GM20431 (cell line): ENCODE data around the gene CPXM1.
"Not testable (repeated sequence)": the region's sequence is repeated elsewhere in the genome, so short reads cannot be mapped to it uniquely, and the experiment has no call there.

Source experiments
- in situ Hi-C: fragments of 300-500 bp; cut with MseI, MboI; formaldehyde crosslinking; loops from one replicate; pipeline ENCODE4 v1.15.0; 2020; ENCODE audit warnings: low sequenced_read_pairs; ENCODE audit not compliant: unreplicated experiment

The CPXM1 gene

GRCh38 chr20:2825761-2826160, 25.3 kb upstream of the CPXM1 start:
- in situ Hi-C loops = no loop called here

GRCh38 chr20:2822073-2822472, 21.6 kb upstream of the CPXM1 start:
- in situ Hi-C loops = no loop called here

DNA sequence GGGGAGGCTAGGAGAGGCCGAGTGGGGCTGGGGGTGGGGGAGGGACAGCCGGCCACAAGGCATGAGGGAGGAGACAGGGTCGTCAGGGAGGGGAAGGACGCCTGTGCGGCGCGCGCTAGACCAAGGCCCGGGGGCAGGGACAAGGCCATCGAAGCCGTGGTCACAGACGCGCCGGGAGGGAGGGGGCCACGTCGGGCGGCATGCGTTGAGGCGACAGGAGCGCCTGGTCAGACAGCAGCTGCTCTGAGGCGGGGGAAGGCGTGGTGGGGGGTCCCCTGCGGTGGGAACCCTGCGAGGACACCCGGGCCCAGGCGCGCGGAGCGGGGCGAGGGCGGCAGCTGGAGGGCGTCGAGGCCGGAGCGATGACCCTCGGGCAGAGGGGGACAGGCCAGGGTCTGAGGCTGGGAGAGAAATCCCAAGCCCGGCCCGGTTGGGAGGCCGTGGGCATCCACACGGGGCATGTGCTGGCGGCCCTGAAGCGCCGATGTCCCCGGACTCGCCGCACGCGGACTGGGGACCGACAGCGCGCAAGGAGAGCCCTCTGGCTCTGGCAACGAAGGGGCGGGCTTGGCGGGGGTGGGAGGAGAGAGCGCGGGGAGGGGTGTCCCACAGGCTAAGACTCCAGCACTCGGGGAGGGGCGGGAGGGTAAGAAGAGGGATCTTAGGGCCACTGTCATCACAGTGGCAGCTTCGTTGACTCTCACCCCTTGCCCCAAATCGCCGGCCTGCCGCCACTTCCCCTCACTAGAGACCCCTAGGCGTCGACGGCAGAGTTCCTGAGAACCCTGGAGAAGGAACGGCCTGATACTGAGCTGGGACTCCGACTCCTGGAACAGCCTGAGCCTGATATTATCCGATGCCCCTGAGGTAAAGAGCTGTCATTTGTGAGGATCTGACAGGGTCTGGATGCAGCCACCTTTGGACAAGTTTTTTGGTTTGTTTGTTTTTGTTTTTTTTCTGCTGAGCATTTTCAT, 20.8 kb upstream of the CPXM1 start:
- in situ Hi-C loops = no loop called here

- in situ Hi-C loops = no loop called here
These were observed 19.9 kb upstream of the CPXM1 start for GRCh38 chr20:2820084-2820895.

- in situ Hi-C loops = no loop called here
These were observed 17.6 kb upstream of the CPXM1 start for GRCh38 chr20:2817891-2818595.

- in situ Hi-C loops = no loop called here
These were observed 16.9 kb upstream of the CPXM1 start for GRCh38 chr20:2817341-2817726.

DNA sequence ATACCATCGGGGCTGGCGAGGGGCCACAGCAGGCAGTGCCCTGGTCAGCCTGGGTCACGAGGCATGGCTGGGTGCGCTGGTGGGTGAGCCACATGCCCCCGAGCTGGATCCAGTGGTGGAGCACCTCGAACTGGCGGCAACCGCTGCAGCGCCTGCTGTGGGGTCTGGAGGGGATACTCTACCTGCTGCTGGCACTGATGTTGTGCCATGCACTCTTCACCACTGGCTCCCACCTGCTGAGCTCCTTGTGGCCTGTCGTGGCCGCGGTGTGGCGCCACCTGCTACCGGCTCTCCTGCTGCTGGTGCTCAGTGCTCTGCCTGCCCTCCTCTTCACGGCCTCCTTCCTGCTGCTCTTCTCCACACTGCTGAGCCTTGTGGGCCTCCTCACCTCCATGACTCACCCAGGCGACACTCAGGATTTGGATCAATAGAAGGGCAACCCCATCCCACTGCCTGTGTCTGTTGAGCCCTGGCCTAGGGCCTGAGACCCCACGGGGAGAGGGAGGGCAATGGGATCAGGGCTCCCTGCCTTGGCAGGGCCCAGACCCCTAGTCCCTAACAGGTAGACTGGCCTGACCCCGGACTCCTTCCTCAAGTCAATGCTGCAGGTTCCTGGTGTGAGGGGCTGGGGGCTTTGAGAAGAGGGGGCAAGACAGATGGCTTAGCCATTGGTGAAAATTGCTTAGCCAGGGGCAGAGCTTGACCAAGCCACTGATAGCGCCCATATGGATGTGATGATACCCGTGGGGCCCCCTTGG, 16.3 kb upstream of the CPXM1 start:
- in situ Hi-C loops = no loop called here

- in situ Hi-C loops = no loop called here
These were observed 15.7 kb upstream of the CPXM1 start, which contains the start of gene TMEM239 for GRCh38 chr20:2816030-2816582. Gene TMEM239, plus strand, starts transcription at chr20:2816364. Its CDS starts 191 bp downstream, at chr20:2816555.

DNA sequence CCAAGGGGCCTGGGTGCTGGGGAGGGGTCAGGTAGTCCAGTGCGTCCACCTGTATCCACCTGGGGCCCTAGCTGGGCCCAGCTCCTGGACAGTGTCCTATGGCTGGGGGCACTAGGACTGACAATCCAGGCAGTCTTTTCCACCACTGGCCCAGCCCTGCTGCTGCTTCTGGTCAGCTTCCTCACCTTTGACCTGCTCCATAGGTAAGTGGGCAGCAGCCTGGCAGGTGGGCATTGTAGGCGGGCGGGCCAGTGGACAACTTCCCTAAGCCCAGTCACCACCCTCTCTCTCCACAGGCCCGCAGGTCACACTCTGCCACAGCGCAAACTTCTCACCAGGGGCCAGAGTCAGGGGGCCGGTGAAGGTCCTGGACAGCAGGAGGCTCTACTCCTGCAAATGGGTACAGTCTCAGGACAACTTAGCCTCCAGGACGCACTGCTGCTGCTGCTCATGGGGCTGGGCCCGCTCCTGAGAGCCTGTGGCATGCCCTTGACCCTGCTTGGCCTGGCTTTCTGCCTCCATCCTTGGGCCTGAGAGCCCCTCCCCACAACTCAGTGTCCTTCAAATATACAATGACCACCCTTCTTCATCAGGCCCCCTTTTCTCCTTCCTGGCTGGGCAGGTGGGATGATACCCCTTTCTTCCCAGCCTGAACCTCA, 14.9 kb upstream of the CPXM1 start:
- in situ Hi-C loops = no loop called here

GRCh38 chr20:2814587-2815051, 14.2 kb upstream of the CPXM1 start, which contains the start of gene C20orf141:
Gene C20orf141, plus strand, starts transcription at chr20:2814987. Its CDS starts 198 bp downstream, at chr20:2815185.
- in situ Hi-C loops = no loop called here

GRCh38 chr20:2814076-2814475, 13.6 kb upstream of the CPXM1 start:
- in situ Hi-C loops = no loop called here

- in situ Hi-C loops = no loop called here
These were observed 11.8 kb upstream of the CPXM1 start for GRCh38 chr20:2812189-2812588.

DNA sequence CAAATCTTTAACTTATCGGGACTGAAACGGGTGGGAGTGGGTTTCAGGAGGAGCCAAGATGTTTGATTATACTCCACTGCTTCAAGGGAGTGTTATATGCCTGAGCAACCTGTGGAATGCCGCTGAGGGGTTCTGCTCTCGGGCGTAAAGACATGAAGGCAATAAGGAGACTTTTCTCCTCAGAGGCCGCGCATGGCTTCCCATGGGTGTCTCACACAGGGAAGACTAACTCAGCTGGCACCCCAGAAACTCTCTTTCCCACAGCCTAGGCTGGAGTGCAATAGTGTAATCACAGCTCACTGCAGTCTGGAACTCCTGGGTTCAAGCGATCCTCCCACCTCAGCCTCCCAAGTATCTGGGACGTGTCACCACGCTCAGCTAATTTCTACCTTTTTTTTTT, 9.3 kb upstream of the CPXM1 start:
- in situ Hi-C loops = no loop called here

DNA sequence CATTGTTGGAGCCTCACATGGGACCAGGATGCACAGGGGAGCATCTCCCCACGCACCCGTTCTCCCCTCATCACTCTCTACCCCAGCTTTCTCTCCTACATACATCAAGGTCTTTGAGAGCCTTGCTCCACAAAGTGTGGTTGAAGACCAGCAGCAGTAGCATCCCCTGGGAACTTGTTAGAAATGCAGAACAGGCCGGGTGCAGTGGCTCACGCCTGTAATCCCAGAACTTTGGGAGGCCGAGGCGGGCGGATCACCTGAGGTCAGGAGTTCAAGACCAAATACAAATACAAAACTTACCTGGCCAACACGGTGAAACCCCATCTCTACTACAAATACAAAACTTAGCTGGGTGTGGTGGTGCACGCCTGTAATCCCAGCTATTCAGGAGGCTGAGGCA, 7.5 kb upstream of the CPXM1 start:
- in situ Hi-C loops = not testable (repeated sequence)

DNA sequence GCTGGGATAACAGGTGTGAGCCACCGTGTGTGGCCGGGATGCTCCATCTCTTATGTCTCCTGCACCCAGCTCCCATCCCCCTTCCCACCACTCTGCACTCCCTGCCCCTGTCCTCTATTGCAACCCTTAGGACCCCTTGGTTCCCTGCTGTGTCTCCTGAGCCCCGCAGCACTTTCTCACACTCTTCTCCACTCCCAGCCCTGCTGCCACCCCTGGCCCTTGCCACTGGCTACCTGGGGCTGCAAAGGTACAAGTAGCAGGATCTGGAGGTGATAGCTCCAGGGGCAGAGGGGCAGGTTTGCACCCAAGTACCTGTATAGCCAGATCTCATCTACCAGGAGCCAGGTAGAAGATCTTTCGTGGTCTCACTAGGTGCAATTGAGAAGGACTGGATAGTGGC, 6.6 kb upstream of the CPXM1 start:
- in situ Hi-C loops = no loop called here

DNA sequence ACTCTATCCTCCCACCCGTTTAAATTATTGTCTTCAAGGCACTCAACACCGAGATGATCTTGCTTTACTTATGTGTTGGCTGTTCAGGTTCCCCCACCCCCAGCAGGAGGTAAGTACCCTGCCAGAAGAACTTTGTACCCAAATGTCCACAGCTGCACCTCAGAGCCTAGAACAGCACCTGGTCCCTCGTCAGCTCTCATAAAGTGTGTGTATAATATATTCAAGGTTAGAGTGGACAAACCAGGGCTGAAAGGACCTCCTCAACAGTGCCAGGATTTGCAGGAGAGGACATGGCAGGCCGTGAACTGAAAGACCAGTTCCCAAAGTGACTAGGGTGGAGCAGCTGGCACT, 5.9 kb upstream of the CPXM1 start:
- in situ Hi-C loops = no loop called here

- in situ Hi-C loops = no loop called here
These were observed 5.4 kb upstream of the CPXM1 start for GRCh38 chr20:2805689-2806350.
